BE2C (cell line): Measurements from ENCODE around the gene IDUA.

Experiments
- DNase-seq: peaks from one replicate; pipeline ENCODE4 v3.0.0-alpha.2; 2020
- H3K27me3 ChIP-seq: fragments of 250-450 bp; sonication (Bioruptor Pico); 2 replicates; pipeline ENCODE4 v1.5.1; 2020; ENCODE audit warnings: mild to moderate bottlenecking
- H3K36me3 ChIP-seq: fragments of 250-450 bp; sonication (Bioruptor Pico); 2 replicates; pipeline ENCODE4 v1.5.1; 2020; ENCODE audit warnings: mild to moderate bottlenecking
- H3K4me1 ChIP-seq: fragments of 250-450 bp; sonication (Bioruptor Pico); 2 replicates; pipeline ENCODE4 v1.5.1; 2020
- H3K4me3 ChIP-seq: 2 replicates; pipeline ENCODE4 v1.5.1; 2011; ENCODE audit warnings: low read depth, low read length
- H3K9me3 ChIP-seq: fragments of 250-450 bp; sonication (Bioruptor Pico); 2 replicates; pipeline ENCODE4 v1.5.1; 2020
- TF ChIP-seq, protein P1 (sequence below): IDR thresholded peaks from 2 replicates; pipeline ENCODE4 v1.5.1; 2012; ENCODE audit warnings: mild to moderate bottlenecking, low read depth, low read length

Gene IDUA

DNA sequence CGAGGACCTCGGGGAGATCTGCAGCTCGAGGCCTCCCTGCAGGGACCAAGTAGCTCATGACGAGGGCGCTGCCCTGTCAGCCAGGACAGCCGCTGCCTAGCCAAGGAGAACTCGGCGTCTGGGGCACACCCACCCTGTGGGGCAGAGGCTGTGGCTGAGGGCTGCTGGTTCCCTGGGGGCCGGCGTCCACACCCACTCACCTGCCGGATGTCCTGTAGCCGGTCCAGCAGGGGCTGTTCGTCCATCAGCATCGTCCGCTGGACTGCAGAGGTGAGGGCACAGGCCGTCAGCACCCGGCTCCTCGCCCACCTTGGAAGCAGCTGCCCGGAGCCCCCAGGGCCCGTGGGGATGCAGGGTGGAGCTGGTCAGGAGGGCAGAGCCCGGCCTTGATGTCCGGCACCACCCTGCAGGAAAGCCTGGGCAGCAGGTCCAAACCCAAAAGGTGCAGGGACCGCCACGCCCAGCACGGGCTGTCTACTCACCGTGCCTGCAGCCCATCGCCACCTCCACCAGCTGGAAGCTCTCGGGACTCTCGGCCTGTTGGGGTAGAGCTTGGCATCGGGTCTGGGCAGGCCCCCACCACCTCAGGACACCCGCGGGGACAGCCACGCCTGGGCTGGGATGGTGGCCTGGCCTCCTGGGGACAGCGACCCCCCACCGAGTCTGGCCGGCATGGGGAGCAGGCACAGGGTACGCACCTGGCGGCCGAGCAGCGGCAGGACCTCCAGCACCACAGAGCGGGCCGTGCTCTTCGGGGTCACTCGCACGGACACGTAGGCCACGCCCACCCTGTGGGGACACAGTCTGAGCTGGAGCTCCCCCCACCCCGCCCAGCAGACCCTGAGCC, 20.4 kb upstream of the IDUA start:
- Histone ChIP-seq H3K9me3 (no peaks in the 10 kb centered on the region), H3K27me3 (peaks cover 85% of the 10 kb centered on the region), H3K4me1 (peaks cover 2% of the 10 kb centered on the region), H3K4me3 (no peak overlapping the region), H3K36me3 (no peaks in the 10 kb centered on the region)
- TF ChIP-seq, protein P1, sequence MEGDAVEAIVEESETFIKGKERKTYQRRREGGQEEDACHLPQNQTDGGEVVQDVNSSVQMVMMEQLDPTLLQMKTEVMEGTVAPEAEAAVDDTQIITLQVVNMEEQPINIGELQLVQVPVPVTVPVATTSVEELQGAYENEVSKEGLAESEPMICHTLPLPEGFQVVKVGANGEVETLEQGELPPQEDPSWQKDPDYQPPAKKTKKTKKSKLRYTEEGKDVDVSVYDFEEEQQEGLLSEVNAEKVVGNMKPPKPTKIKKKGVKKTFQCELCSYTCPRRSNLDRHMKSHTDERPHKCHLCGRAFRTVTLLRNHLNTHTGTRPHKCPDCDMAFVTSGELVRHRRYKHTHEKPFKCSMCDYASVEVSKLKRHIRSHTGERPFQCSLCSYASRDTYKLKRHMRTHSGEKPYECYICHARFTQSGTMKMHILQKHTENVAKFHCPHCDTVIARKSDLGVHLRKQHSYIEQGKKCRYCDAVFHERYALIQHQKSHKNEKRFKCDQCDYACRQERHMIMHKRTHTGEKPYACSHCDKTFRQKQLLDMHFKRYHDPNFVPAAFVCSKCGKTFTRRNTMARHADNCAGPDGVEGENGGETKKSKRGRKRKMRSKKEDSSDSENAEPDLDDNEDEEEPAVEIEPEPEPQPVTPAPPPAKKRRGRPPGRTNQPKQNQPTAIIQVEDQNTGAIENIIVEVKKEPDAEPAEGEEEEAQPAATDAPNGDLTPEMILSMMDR = no peak
- DNase-seq = peak; percentile 10

DNA sequence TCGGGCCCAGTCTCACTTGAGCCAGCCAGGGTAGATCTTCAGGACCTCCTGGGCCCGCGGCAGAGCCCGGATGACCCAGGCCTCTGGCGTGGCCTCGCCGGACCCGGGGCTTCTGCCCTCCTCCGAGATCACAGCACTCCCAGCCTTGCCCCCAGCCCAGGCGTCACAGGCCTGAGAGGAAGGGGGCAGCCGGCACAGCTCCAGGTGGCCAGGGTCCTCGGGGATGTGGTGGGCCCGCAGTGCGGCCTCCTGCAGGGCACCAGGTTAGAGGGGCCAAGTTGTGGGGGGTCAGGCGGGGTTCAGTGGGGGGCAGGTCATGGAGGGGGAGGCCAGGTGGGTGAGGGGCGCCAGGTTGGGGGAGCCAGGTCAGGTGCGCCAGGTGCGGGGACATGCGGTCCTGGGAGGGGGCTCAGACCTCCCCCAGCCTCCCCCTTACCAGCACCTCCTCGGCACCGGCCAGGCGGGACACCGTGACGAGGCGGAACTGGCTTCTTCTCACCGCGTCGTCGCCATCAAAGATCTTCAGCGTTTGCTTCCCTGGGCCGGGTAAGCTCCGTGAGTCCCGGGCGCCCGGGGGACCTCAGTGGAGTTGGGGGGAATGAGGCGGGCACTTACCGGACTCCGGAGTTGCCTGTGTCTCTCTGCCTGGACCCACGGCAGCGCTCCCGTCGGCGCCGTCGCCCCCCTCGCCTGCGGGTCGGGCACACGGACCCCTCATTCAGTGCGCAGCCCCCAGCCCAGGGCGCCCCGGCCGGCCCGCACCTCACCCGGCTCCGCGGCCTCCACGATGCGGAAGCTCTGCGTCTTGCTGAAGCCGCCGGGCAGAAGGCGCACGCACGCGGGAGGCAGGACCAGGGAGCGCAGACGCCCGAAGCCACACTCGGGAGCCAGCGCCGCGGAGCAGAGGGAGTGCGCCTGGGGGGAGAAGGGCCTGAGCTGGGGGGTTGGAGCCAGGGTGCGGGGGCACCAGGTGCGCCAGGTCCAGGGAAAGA, 19.4 kb upstream of the IDUA start:
- Histone ChIP-seq H3K27me3 (peaks cover 85% of the 10 kb centered on the region), H3K36me3 (no peaks in the 10 kb centered on the region), H3K9me3 (no peaks in the 10 kb centered on the region), H3K4me1 (peaks cover 2% of the 10 kb centered on the region), H3K4me3 (no peak overlapping the region)
- TF ChIP-seq, protein P1 = no peak
- peak; percentile 44 for DNase-seq

DNA sequence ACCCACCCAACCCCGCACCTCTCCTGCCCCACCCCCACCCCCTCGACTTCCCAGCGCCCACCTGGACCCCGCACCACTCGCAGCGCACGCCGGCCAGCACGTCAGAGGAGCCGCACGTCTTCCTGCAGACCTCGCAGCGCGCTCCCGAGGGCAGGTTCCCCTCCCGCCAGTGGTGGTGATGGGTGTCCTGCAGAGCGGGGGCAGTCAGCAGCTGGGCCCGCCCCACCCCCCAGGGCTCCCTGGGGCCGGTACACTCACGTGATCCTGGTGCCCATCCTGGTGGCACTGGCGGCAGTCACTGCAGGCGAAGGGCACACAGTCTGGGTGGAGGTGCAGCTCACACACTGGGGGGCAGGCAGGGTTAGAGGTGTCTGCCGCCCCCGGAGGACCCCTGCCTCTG, 18.6 kb upstream of the IDUA start:
- TF ChIP-seq, protein P1 = no peak
- Histone ChIP-seq H3K36me3 (no peaks in the 10 kb centered on the region), H3K4me1 (no peaks in the 10 kb centered on the region), H3K27me3 (peaks cover 83% of the 10 kb centered on the region), H3K4me3 (no peak overlapping the region), H3K9me3 (no peaks in the 10 kb centered on the region)
- no peak for DNase-seq

DNA sequence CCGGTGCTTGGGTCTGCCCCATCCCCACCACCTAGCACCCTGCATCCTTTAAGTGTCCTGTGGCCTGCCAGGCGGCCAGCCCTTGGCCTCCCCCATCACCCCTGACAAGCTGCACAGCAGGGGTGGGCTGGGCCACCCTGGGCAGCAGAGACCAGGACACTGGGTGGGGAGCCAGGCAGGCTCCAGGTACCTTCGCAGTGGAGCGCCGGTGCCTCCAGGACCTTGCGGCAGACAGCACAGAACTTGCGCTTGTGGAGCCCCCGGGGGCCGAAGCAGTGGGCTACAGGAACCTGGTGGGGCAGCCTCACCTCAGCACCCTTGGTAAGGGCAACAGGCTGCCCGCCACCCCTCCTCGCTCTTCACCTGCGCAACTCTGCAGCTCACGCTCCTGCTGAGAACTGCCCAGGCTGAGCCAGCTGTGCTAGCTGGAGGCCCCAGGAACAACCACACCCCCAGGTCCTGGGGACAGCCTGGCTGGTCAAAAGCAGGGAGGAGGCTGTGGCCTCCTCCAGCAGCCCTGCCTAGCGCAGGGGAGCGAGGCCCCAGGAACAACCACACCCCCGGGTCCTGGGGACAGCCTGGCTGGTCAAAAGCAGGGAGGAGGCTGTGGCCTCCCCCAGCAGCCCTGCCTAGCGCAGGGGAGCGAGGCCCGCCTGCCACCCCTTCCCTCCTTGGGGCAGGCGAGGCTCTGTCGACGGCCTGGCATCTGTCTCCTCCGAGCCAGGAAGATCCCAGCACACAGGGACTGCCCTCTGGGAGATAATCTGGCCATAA, 18.0 kb upstream of the IDUA start:
- DNase-seq = no peak
- TF ChIP-seq, protein P1 = no peak
- H3K36me3 ChIP-seq = no peaks in the 10 kb centered on the region
- peaks cover 81% of the 10 kb centered on the region for H3K27me3 ChIP-seq
- no peaks in the 10 kb centered on the region for H3K9me3 ChIP-seq
- no peak overlapping the region for H3K4me3 ChIP-seq
- no peaks in the 10 kb centered on the region for H3K4me1 ChIP-seq

DNA sequence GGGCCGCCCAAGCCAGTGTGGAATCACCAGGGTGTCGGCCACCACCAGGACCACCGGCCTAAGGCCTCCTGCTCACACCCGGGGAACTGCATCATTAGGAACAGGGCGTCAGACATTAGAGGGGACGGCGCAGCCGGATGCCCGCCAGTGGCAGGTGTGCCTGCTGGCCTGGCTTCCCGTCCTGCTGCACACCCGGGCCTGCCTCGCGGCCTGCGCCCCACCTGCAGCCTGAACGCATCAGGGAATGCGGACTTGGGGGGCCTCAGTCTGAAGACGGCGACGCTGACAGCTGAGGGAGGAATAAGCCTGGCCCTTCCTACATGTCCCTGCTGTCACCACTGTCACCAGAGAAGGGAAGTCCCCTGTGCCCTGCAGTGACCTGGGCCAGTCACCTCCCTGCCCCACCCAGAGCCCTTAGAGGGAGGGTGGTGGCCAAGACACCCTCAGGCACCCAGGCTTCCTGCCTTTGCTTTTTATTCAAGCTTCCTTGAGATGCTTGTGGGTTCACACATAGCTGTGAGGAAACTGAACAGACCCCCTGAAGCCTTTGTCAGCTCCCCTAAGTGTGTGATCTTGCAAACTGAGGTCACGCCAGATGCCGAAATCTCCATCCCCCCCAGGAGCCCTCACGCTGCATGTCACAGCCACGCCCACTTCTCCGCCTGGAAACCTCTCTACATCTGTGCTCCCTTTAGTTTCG, 16.6 kb upstream of the IDUA start:
- Histone ChIP-seq H3K36me3 (no peaks in the 10 kb centered on the region), H3K9me3 (no peaks in the 10 kb centered on the region), H3K4me1 (no peaks in the 10 kb centered on the region), H3K4me3 (no peak overlapping the region), H3K27me3 (peaks cover 72% of the 10 kb centered on the region)
- TF ChIP-seq, protein P1 = no peak
- no peak for DNase-seq
